HEK293 (cell line): ENCODE data around the gene FUT8.

Experiments used
- CTCF ChIA-PET: fragments of 350-600 bp; formaldehyde crosslinking; extraction: SDS; loops from one replicate; lab custom pipeline; 2021; ENCODE audit warnings: antibody characterized with exemption; lab: Yijun Ruan, JAX
- POLR2A ChIA-PET: fragments of 300-600 bp; formaldehyde crosslinking; extraction: SDS; loops from one replicate; lab custom pipeline; 2020; ENCODE audit warnings: antibody characterized with exemption, inconsistent platforms; lab: Yijun Ruan, JAX
- H3K27ac ChIP-seq: fragments of 200-500 bp; sonication (Bioruptor generic); 2 replicates; pipeline ENCODE4 v1.5.1; 2014; ENCODE audit warnings: low read depth, low read length, control low read depth, inconsistent platforms; ENCODE audit errors: extremely low read depth
- H3K36me3 ChIP-seq, 2 experiments: fragments of 200-500 bp in 1 of 2; sonication (Bioruptor generic) in 1 of 2; 1 replicate in 1 of 2; 2 replicates in 1 of 2; pipeline ENCODE4 v1.5.1; 2014 to 2017; ENCODE audit warnings: inconsistent platforms in 2 of 2, low read length in 2 of 2; ENCODE audit not compliant: control insufficient read depth in 2 of 2, insufficient read depth in 1 of 2
- H3K4me1 ChIP-seq: fragments of 200-500 bp; sonication (Bioruptor generic); 2 replicates; pipeline ENCODE4 v1.5.1; 2014; ENCODE audit warnings: mild to moderate bottlenecking, low read length, inconsistent platforms; ENCODE audit not compliant: control insufficient read depth, insufficient read depth
- H3K4me3 ChIP-seq: 2 replicates; pipeline ENCODE4 v1.5.1; 2011; ENCODE audit warnings: low read depth, mild to moderate bottlenecking, control low read depth, low read length, moderate library complexity
- H3K9me3 ChIP-seq: fragments of 200-500 bp; sonication (Bioruptor generic); 2 replicates; pipeline ENCODE4 v1.5.1; 2014; ENCODE audit warnings: low read depth, low read length, inconsistent platforms; ENCODE audit not compliant: control insufficient read depth, insufficient read depth
- BCL11A ChIP-seq: fragments of 450-650 bp; formaldehyde crosslinking; IDR thresholded peaks from 2 replicates; pipeline ENCODE4 v1.5.1; 2016; ENCODE audit warnings: low read depth, missing biosample characterization, missing genetic modification characterization
- CTCF ChIP-seq: fragments of 450-650 bp; formaldehyde crosslinking; IDR thresholded peaks from 2 replicates; pipeline ENCODE4 v1.5.1; 2016; ENCODE audit warnings: missing biosample characterization, missing genetic modification characterization
- GLI2 ChIP-seq: fragments of 450-650 bp; formaldehyde crosslinking; IDR thresholded peaks from 2 replicates; pipeline ENCODE4; 2017; ENCODE audit warnings: missing biosample characterization, missing genetic modification characterization, low read depth, borderline replicate concordance
- HOXA7 ChIP-seq: sonication (generic); formaldehyde crosslinking; IDR thresholded peaks from 2 replicates; pipeline ENCODE4 v1.8.1; 2022; ENCODE audit warnings: missing genetic modification reagents, borderline replicate concordance
- KLF10 ChIP-seq: fragments of 450-650 bp; IDR thresholded peaks from 2 replicates; pipeline ENCODE4 v1.5.1; 2018; ENCODE audit warnings: missing biosample characterization, mild to moderate bottlenecking, missing genetic modification characterization
- PRDM2 ChIP-seq: fragments of 450-650 bp; formaldehyde crosslinking; IDR thresholded peaks from 2 replicates; pipeline ENCODE4 v1.5.1; 2016; ENCODE audit warnings: missing biosample characterization, missing genetic modification characterization, borderline replicate concordance
- REST ChIP-seq: fragments of 450-650 bp; formaldehyde crosslinking; IDR thresholded peaks from 2 replicates; pipeline ENCODE4 v1.5.1; 2016; ENCODE audit warnings: missing biosample characterization, missing genetic modification characterization
- SALL2 ChIP-seq: fragments of 450-650 bp; formaldehyde crosslinking; IDR thresholded peaks from 2 replicates; pipeline ENCODE4 v1.5.0; 2017; ENCODE audit warnings: missing biosample characterization, mild to moderate bottlenecking, missing genetic modification characterization, borderline replicate concordance
- SCRT1 ChIP-seq: fragments of 450-650 bp; formaldehyde crosslinking; IDR thresholded peaks from 2 replicates; pipeline ENCODE4 v1.5.1; 2016; ENCODE audit warnings: missing biosample characterization, missing genetic modification characterization, borderline replicate concordance
- ZIC2 ChIP-seq: fragments of 450-650 bp; formaldehyde crosslinking; IDR thresholded peaks from 2 replicates; pipeline ENCODE4 v1.5.1; 2016; ENCODE audit warnings: missing biosample characterization, missing genetic modification characterization
- ZNF223 ChIP-seq: fragments of 450-650 bp; formaldehyde crosslinking; IDR thresholded peaks from 2 replicates; pipeline ENCODE4 v1.5.1; 2016; ENCODE audit warnings: missing biosample characterization, missing genetic modification characterization
- ZNF248 ChIP-seq: fragments of 450-650 bp; formaldehyde crosslinking; IDR thresholded peaks from 2 replicates; pipeline ENCODE4 v1.5.1; 2017; ENCODE audit warnings: missing biosample characterization, missing genetic modification characterization
- ZNF274 ChIP-seq, 2 experiments: fragments of 200-500 bp in 1 of 2; fragments of 450-650 bp in 1 of 2; sonication (Bioruptor generic) in 1 of 2; formaldehyde crosslinking in 1 of 2; IDR thresholded peaks; 2 replicates each; pipeline versions ENCODE4 v1.5.1 to v1.6.1; 2014 to 2016; ENCODE audit warnings: borderline replicate concordance in 1 of 2, inconsistent platforms in 1 of 2, low read length in 1 of 2, missing biosample characterization in 1 of 2, missing genetic modification characterization in 1 of 2
- ZNF394 ChIP-seq: fragments of 450-650 bp; formaldehyde crosslinking; IDR thresholded peaks from 2 replicates; pipeline ENCODE4 v1.5.1; 2016; ENCODE audit warnings: missing biosample characterization, missing genetic modification characterization, mild to moderate bottlenecking, moderate library complexity, borderline replicate concordance
- ZNF433 ChIP-seq: fragments of 450-650 bp; formaldehyde crosslinking; IDR thresholded peaks from 2 replicates; pipeline ENCODE4 v1.5.1; 2016; ENCODE audit warnings: missing biosample characterization, missing genetic modification characterization, low read depth
- ZNF560 ChIP-seq: fragments of 450-650 bp; formaldehyde crosslinking; IDR thresholded peaks from 2 replicates; pipeline ENCODE4 v1.5.1; 2017; ENCODE audit warnings: missing biosample characterization, missing genetic modification characterization, borderline replicate concordance
- ZXDB ChIP-seq: fragments of 450-650 bp; formaldehyde crosslinking; IDR thresholded peaks from 2 replicates; pipeline ENCODE4 v1.5.1; 2016; ENCODE audit warnings: missing biosample characterization, missing genetic modification characterization

The FUT8 gene

GRCh38 chr14:65604535-65604934, 192.0 kb downstream of the FUT8 start:
- Histone ChIP-seq H3K4me3 (no peak overlapping the region), H3K4me1 (no peaks in the 10 kb centered on the region), H3K27ac (no peak overlapping the region), H3K36me3 (no peaks in the 10 kb centered on the region), H3K9me3 (no peaks in the 10 kb centered on the region)
- TF ChIP-seq CTCF (tag by site-specific recombination) (no peak), ZNF433 (tag by site-specific recombination) (no peak)
- POLR2A ChIA-PET = no interaction called here
- CTCF ChIA-PET = no interaction called here

- no peaks in the 10 kb centered on the region for H3K36me3 ChIP-seq
- TF ChIP-seq SCRT1 (tag by site-specific recombination) (no peak), ZNF274 (IDR thresholded peaks at IDR 0.05; ENCODE audit: low read length) (no peak), ZNF274 (tag by site-specific recombination; IDR thresholded peaks at IDR 0.05; ENCODE audit: borderline replicate concordance) (no peak), PRDM2 (tag by site-specific recombination) (no peak), ZNF560 (tag by site-specific recombination) (no peak), GLI2 (tag by site-specific recombination) (no peak), ZIC2 (tag by site-specific recombination) (no peak), KLF10 (tag by site-specific recombination) (no peak), SALL2 (tag by site-specific recombination) (no peak), ZNF248 (tag by site-specific recombination) (no peak), ZXDB (no peak), BCL11A (no peak), HOXA7 (no peak), CTCF (tag by site-specific recombination) (no peak), ZNF223 (tag by site-specific recombination) (no peak), ZNF394 (tag by site-specific recombination) (no peak), REST (tag by site-specific recombination) (no peak)
- ChIA-PET CTCF (no interaction called here), POLR2A (no interaction called here)
- no peaks in the 10 kb centered on the region for H3K9me3 ChIP-seq
- H3K4me3 ChIP-seq = no peak overlapping the region
- no peaks in the 10 kb centered on the region for H3K4me1 ChIP-seq
- no peak overlapping the region for H3K27ac ChIP-seq
These were observed 192.4 kb downstream of the FUT8 start for GRCh38 chr14:65604936-65605335.
